ENCODE data around the gene NF1. TPM values are rescaled to one million over a fixed set of nuclear protein-coding genes. Genes with fewer than 3 reads are reported as not detected.
"Not testable (repeated sequence)": the region's sequence is repeated elsewhere in the genome, so short reads cannot be mapped to it uniquely, and the experiment has no call there.

NF1 gene
- polyA plus RNA-seq, 6 donors from 2014 or later, result 4.8 to 10.2 (median 8.3) TPM

DNA sequence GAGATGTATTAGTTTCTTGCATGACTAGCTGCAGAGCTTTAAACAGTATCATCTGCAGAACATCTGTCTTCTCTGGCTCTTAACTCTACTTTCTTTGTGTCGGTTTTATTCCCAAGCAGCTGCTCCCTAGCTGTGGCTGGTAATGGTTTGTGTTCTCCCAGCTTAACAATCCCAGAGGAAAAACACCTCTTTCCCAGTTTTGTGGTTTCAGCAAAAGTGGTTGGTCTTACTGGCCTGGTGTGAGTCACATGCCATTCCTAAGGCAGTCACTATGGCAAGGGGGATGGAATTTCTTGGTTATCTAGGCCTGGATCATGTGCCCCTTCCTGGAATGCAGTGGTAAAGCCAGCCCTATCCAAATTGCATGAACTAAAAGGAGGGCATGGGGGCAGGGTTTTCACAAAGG lies 174.8 kb downstream of the NF1 start:
- Mint-ChIP-seq H3K4me1 (peaks cover 0 to 7% (median 0%) of the 10 kb centered on the region in 3 donors), H3K27me3 (no peaks in the 10 kb centered on the region), H3K27ac (no peak overlapping the region), H3K36me3 (peaks cover 8 to 16% of the 10 kb centered on the region in 2 donors), H3K9me3 (no peaks in the 10 kb centered on the region), H3K4me3 (no peak overlapping the region)
- DNase-seq (no peak), ATAC-seq (ENCODE audit: low read depth in 2 of 2) (no peak)

DNA sequence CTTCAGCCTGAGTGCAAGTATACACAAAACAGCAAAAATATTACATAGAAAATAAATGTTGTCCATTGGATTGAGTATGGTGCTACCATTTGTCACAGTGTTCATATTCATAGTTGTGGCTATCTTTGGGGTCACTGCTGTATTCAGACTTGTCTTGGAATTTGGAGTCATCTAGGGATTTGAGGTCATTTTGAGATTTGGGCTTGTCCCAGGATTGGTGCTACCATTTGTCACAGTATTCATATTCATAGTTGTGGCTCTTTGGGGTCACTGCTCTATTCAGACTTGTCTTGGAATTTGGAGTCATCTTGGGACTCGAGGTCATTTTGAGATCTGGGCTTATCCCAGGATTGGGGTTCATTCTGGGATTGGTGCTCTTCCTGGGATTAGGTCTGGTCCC lies 177.5 kb downstream of the NF1 start:
- no peak overlapping the region for H3K4me3 Mint-ChIP-seq
- no peaks in the 10 kb centered on the region for H3K4me1 Mint-ChIP-seq
- H3K27ac Mint-ChIP-seq, result peak overlapping the region in 1 of 6 donors; percentile 71
- H3K9me3 Mint-ChIP-seq, result no peaks in the 10 kb centered on the region
- DNase-seq, result no peak
- no peaks in the 10 kb centered on the region for H3K27me3 Mint-ChIP-seq
- ATAC-seq (ENCODE audit: low read depth in 2 of 2), result no peak
- H3K36me3 Mint-ChIP-seq, result peaks cover 8 to 14% of the 10 kb centered on the region in 2 donors

DNA sequence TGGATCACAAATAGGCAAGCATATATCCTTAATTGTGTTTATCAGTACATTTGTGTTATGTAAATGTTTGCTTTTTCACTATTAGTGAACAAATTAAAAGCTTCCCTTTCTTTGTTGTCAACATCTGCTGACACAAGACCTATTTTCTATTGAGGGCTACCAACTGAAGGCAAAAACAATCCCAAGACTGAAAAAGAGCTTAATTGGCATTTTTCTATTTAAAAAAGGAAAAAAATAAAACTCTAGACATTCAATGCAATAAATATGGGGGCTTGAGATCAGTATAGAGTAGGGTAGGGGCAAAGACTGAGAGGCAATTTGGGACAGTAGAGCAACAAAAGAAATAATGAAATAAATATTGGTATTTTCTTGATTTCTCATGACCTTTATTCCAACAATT lies 178.0 kb downstream of the NF1 start:
- no peak for DNase-seq
- no peaks in the 10 kb centered on the region for H3K9me3 Mint-ChIP-seq
- peaks cover 3 to 18% of the 10 kb centered on the region in 2 donors for H3K36me3 Mint-ChIP-seq
- H3K27me3 Mint-ChIP-seq, result no peaks in the 10 kb centered on the region
- no peaks in the 10 kb centered on the region for H3K4me1 Mint-ChIP-seq
- no peak overlapping the region for H3K4me3 Mint-ChIP-seq
- ATAC-seq (ENCODE audit: low read depth in 2 of 2), result no peak
- H3K27ac Mint-ChIP-seq, result peak overlapping the region in 1 of 6 donors; percentile 76

GRCh38 chr17:31273516-31273915 lies 178.7 kb downstream of the NF1 start:
- Mint-ChIP-seq H3K27me3 (no peaks in the 10 kb centered on the region), H3K9me3 (no peaks in the 10 kb centered on the region), H3K36me3 (peaks cover 0 to 22% of the 10 kb centered on the region in 2 donors), H3K4me3 (no peak overlapping the region), H3K4me1 (no peaks in the 10 kb centered on the region), H3K27ac (no peak overlapping the region)
- ATAC-seq (ENCODE audit: low read depth in 2 of 2) (no peak), DNase-seq (no peak)

GRCh38 chr17:31274252-31274651 lies 179.5 kb downstream of the NF1 start:
- Mint-ChIP-seq H3K9me3 (no peaks in the 10 kb centered on the region), H3K4me1 (no peaks in the 10 kb centered on the region), H3K27ac (no peak overlapping the region), H3K4me3 (no peak overlapping the region), H3K36me3 (peaks cover 0 to 19% of the 10 kb centered on the region in 2 donors), H3K27me3 (no peaks in the 10 kb centered on the region)
- ATAC-seq (ENCODE audit: low read depth in 2 of 2) (no peak), DNase-seq (no peak)

DNA sequence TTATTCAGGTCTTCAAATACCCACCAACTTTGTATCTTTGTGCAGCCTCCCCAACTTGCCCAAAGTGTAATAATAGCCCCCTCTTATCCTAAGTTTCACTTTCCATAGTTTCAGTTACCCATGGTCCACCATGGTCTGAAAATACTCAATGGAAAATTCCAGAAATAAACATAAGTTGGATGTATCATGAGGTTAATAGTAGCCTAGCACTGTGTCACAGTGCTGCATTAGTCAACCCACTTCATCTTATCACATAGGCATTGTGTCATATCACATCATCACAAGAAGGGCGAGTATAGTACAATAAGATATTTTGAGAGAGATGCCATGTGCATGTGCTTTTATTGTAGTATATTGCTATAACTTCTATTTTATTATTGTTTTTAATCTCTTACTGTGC lies 180.3 kb downstream of the NF1 start:
- Mint-ChIP-seq H3K27ac (no peak overlapping the region), H3K4me1 (no peaks in the 10 kb centered on the region), H3K27me3 (no peaks in the 10 kb centered on the region), H3K4me3 (no peak overlapping the region), H3K36me3 (peaks cover 0 to 13% of the 10 kb centered on the region in 2 donors), H3K9me3 (no peaks in the 10 kb centered on the region)
- DNase-seq (no peak), ATAC-seq (ENCODE audit: low read depth in 2 of 2) (no peak)

GRCh38 chr17:31279401-31279800 lies 184.6 kb downstream of the NF1 start:
- DNase-seq (no peak), ATAC-seq (ENCODE audit: low read depth in 2 of 2) (no peak)
- no peaks in the 10 kb centered on the region for H3K27me3 Mint-ChIP-seq
- H3K9me3 Mint-ChIP-seq, result peaks cover 0 to 3% (median 0%) of the 10 kb centered on the region in 7 donors
- H3K4me1 Mint-ChIP-seq, result no peaks in the 10 kb centered on the region
- H3K27ac Mint-ChIP-seq, result no peak overlapping the region
- H3K4me3 Mint-ChIP-seq, result no peak overlapping the region
- H3K36me3 Mint-ChIP-seq, result peaks cover 0 to 13% of the 10 kb centered on the region in 2 donors

DNA sequence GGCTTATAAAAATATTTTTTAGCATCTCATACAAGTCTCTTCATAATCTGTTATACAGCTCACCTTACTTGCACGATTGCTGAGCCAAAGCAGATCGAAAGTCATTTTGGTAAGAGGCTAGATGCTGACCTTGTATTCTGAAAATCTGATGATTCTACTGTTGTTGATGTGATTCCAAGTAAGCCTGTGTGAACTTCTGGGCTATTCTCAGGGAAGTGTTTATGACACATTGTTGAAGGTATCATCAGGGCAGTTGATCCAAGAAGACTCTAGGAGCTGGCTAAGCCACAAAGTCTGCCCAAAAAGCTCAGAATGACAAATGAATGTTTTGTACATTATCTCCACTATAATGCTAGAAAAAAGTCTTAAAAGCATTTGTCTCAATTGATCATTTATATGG lies 186.3 kb downstream of the NF1 start:
- no peaks in the 10 kb centered on the region for H3K27me3 Mint-ChIP-seq
- H3K36me3 Mint-ChIP-seq, result peaks cover 0 to 13% of the 10 kb centered on the region in 2 donors
- no peak overlapping the region for H3K27ac Mint-ChIP-seq
- DNase-seq, result no peak
- H3K4me3 Mint-ChIP-seq, result no peak overlapping the region
- ATAC-seq (ENCODE audit: low read depth in 2 of 2), result no peak
- H3K4me1 Mint-ChIP-seq, result no peaks in the 10 kb centered on the region
- H3K9me3 Mint-ChIP-seq, result peaks cover 0 to 3% (median 0%) of the 10 kb centered on the region in 7 donors

GRCh38 chr17:31283841-31284240 lies 189.1 kb downstream of the NF1 start:
- no peak for ATAC-seq (ENCODE audit: low read depth in 2 of 2)
- DNase-seq, result no peak
- no peak overlapping the region for H3K27ac Mint-ChIP-seq
- H3K9me3 Mint-ChIP-seq, result peaks cover 0 to 3% (median 0%) of the 10 kb centered on the region in 7 donors
- H3K4me1 Mint-ChIP-seq, result no peaks in the 10 kb centered on the region
- no peaks in the 10 kb centered on the region for H3K27me3 Mint-ChIP-seq
- no peak overlapping the region for H3K4me3 Mint-ChIP-seq
- no peaks in the 10 kb centered on the region for H3K36me3 Mint-ChIP-seq

GRCh38 chr17:31286587-31286986 lies 191.8 kb downstream of the NF1 start:
- no peak for DNase-seq
- H3K4me3 Mint-ChIP-seq, result no peak overlapping the region
- H3K36me3 Mint-ChIP-seq, result peaks cover 0 to under 1% of the 10 kb centered on the region in 2 donors
- H3K9me3 Mint-ChIP-seq, result peaks cover 0 to 3% (median 0%) of the 10 kb centered on the region in 7 donors
- ATAC-seq (ENCODE audit: low read depth in 2 of 2), result no peak
- H3K27ac Mint-ChIP-seq, result no peak overlapping the region
- no peaks in the 10 kb centered on the region for H3K27me3 Mint-ChIP-seq
- H3K4me1 Mint-ChIP-seq, result peaks cover 0 to 3% (median 0%) of the 10 kb centered on the region in 3 donors

DNA sequence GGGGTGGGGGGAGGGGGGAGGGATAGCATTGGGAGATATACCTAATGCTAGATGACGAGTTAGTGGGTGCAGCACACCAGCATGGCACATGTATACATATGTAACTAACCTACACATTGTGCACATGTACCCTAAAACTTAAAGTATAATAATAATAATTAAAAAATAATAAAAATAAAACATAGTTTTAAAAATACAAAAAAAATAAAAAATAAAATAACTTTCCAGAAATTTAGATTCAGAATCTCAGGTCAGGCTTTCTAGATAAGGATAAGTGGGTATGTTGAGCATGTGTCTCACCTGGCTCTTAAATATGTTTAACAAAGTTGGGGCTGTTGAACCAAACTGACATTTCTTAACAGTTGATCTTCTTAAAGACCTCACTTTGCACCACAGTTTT lies 193.2 kb downstream of the NF1 start:
- H3K36me3 Mint-ChIP-seq; H3K4me1 Mint-ChIP-seq; H3K9me3 Mint-ChIP-seq; H3K4me3 Mint-ChIP-seq; ATAC-seq (ENCODE audit: low read depth in 2 of 2); H3K27ac Mint-ChIP-seq; H3K27me3 Mint-ChIP-seq; DNase-seq: not testable (repeated sequence)

DNA sequence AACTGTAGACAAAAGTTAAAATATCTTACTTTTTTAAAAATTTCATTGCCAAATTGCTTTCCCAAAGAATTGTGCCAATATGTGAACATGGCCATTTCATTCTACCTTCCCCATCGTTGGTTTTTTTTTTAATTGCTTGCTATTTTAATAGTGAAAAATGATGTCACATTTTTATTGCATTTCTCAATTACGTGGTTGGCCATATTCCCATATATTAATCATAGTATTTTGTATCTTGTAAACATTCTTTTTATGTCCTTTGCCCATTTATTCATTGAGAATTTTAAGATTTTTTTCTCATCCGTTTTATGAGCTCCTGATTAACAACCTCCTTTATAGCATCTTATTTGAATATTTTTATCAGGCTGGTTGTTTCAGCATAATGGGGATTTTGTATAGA lies 195.0 kb downstream of the NF1 start:
- H3K27me3 Mint-ChIP-seq, result no peaks in the 10 kb centered on the region
- H3K4me3 Mint-ChIP-seq, result no peak overlapping the region
- ATAC-seq (ENCODE audit: low read depth in 2 of 2), result no peak

GRCh38 chr17:31291820-31292219 lies 197.0 kb downstream of the NF1 start:
- Mint-ChIP-seq H3K27ac (no peak overlapping the region), H3K9me3 (no peaks in the 10 kb centered on the region), H3K36me3 (peaks cover 0 to 5% of the 10 kb centered on the region in 2 donors), H3K4me1 (peaks cover 0 to 4% (median 3%) of the 10 kb centered on the region in 3 donors), H3K4me3 (no peak overlapping the region), H3K27me3 (no peaks in the 10 kb centered on the region)
- ATAC-seq (ENCODE audit: low read depth in 2 of 2) (no peak), DNase-seq (no peak)

More for the DNA sequence above, 195.0 kb downstream of the NF1 start:
- Mint-ChIP-seq H3K4me1 (peaks cover 0 to 3% (median 0%) of the 10 kb centered on the region in 3 donors), H3K9me3 (no peaks in the 10 kb centered on the region), H3K27ac (peak overlapping the region in 1 of 6 donors; percentile 15), H3K36me3 (peaks cover 0 to 5% of the 10 kb centered on the region in 2 donors)
- no peak for DNase-seq

GRCh38 chr17:31293581-31293980 lies 198.8 kb downstream of the NF1 start:
- H3K36me3 Mint-ChIP-seq, result peaks cover 0 to 5% of the 10 kb centered on the region in 2 donors
- DNase-seq, result no peak
- peak overlapping the region in 1 of 6 donors; percentile 66 for H3K27ac Mint-ChIP-seq
- H3K27me3 Mint-ChIP-seq, result no peaks in the 10 kb centered on the region
- H3K9me3 Mint-ChIP-seq, result no peaks in the 10 kb centered on the region
- no peak for ATAC-seq (ENCODE audit: low read depth in 2 of 2)
- H3K4me3 Mint-ChIP-seq, result no peak overlapping the region
- peaks cover 0 to 4% (median 3%) of the 10 kb centered on the region in 3 donors for H3K4me1 Mint-ChIP-seq

GRCh38 chr17:31294231-31294630 lies 199.5 kb downstream of the NF1 start:
- Mint-ChIP-seq H3K27me3 (no peaks in the 10 kb centered on the region), H3K27ac (no peak overlapping the region), H3K4me3 (no peak overlapping the region), H3K9me3 (no peaks in the 10 kb centered on the region), H3K4me1 (peaks cover 0 to 4% (median 3%) of the 10 kb centered on the region in 3 donors), H3K36me3 (peaks cover 0 to 5% of the 10 kb centered on the region in 2 donors)
- DNase-seq (no peak), ATAC-seq (ENCODE audit: low read depth in 2 of 2) (no peak)

All from naive B cell (primary cell).